ENCODE results near the gene DMKN.

DMKN gene, protein sequence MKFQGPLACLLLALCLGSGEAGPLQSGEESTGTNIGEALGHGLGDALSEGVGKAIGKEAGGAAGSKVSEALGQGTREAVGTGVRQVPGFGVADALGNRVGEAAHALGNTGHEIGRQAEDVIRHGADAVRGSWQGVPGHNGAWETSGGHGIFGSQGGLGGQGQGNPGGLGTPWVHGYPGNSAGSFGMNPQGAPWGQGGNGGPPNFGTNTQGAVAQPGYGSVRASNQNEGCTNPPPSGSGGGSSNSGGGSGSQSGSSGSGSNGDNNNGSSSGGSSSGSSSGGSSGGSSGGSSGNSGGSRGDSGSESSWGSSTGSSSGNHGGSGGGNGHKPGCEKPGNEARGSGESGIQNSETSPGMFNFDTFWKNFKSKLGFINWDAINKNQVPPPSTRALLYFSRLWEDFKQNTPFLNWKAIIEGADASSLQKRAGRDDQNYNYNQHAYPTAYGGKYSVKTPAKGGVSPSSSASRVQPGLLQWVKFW

DNA sequence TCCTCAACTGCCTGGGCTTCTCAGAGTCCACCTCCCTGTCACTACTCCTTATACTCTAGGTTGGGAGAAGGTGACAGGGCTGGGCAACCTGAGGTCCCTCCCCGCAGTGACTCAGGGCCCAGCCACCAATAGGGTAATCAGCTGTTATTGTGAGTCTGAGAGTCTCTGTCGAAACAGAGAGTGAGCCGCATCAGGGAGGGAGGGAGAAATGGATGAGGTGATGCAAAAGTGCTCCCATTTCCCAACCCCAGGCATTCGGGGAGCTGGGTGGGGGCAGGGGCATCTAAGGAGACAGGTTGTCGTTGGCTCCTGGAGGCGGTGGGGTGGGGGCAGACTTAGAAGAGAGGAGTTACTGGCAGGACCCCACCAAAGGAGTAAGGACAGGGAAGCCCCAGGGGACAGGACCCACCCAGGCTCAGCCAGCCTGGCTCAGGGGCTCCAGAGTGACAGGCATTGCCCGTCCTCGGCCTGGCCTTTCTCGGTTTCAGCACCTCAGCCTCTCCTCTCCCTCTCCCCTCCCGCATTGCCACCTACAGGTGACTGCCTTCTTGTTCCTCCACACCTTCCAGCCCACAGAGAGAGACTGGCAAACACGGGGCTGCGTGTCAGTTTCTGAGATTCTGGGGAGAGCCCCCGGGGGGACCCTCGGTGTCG is at the start of gene DMKN:
TSS of gene DMKN (minus strand) at position 22 of the 654 bp plus-strand sequence. CDS start 174 bp downstream, outside the sequence.
- in situ Hi-C loops (cut with MboI; ENCODE audit: low sequenced_read_pairs): no loop called here

GRCh38 chr19:35562776-35563175 is 49.3 kb upstream of the DMKN start:
- in situ Hi-C loops (cut with MboI; ENCODE audit: low sequenced_read_pairs): no loop called here

- in situ Hi-C loops (cut with MboI; ENCODE audit: low sequenced_read_pairs): no loop called here
Measured at GRCh38 chr19:35562336-35562735, 48.9 kb upstream of the DMKN start.

GRCh38 chr19:35561436-35561835 is 48.0 kb upstream of the DMKN start:
- in situ Hi-C loops (cut with MboI; ENCODE audit: low sequenced_read_pairs): no loop called here

- in situ Hi-C loops (cut with MboI; ENCODE audit: low sequenced_read_pairs): no loop called here
Measured at GRCh38 chr19:35560677-35561076, 47.2 kb upstream of the DMKN start.

DNA sequence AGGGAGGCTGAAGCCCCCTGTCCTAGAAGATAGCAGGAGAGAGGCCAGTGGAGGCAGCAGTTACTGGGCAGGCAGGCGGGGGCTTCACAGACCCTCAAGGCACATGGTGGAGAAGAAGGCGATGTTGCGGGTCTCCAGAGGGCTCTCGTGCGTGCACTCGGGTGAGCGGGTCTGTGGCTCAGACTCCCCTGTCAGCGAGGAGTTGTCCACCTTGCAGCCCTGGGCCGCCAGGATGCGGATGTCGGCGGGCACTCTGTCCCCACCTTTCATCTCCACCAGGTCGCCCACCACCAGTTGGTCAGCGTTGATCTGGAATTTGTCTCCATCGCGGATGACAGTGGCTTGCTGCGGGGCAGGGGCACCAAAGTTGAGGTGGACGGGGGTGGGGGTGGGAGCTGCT is 46.8 kb upstream of the DMKN start:
- in situ Hi-C loops (cut with MboI; ENCODE audit: low sequenced_read_pairs): no loop called here

- in situ Hi-C loops (cut with MboI; ENCODE audit: low sequenced_read_pairs): no loop called here
Measured at GRCh38 chr19:35559781-35560180, 46.3 kb upstream of the DMKN start.

DNA sequence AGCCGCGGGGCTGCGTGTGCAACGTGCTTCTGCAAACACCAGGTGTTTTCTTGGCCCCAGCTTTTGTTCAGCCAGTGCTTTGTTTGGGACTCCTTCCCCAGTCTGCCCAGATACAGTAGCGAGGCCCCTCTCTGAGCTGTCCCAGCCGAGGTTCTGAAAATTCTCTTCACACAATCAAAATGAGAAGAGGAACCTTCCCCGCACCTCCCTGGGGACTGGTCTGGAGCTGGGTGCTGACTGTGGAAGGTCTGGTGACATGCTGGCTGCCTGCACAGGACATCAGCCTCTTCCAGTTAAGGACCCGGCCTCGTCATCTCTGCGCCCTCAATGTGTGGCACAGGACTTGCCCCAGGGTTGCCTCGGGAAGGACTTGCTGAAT is 45.8 kb upstream of the DMKN start:
- in situ Hi-C loops (cut with MboI; ENCODE audit: low sequenced_read_pairs): no loop called here

DNA sequence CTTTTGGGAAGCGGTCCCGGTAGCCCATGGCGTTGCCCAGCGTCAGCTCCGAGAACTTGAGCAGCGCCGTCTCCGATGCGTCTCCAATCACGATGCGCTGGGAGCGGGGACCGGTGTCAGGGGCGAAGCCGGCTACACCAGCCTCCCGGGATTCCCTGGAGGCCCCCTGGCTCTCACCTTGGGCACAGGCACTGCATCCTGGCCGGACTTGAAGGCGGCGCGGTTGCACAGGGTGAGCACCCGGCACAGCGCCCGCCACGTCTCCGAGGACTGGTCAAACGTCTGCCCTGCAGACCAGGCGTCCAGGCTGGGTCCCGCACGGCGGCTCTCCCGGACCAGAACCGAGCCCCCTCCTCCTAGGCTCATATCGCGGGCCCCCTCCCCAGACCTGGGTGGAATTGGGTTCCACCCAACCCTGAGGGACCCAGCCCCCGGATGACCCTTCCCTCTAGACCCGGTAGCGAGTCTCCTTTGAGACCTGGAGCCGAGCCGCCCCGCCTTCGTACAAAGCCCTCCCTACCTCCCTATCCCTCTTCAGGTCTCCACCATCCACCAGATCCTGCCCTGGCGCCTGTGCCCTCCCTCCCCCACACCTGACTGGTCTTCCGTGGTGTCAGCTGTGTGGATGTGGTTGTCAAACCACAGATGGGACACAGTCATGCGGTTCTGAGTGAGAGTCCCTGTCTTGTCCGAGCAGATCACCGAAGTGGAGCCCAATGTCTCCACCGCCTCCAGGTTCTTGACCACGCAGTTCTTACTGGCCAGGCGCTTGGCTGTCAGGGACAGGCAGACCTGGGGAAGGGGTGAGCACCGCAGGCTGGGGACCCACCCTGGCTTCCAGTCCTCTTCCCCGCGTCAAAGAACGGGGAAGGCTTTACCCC is 45.2 kb upstream of the DMKN start:
- in situ Hi-C loops (cut with MboI; ENCODE audit: low sequenced_read_pairs): no loop called here

DNA sequence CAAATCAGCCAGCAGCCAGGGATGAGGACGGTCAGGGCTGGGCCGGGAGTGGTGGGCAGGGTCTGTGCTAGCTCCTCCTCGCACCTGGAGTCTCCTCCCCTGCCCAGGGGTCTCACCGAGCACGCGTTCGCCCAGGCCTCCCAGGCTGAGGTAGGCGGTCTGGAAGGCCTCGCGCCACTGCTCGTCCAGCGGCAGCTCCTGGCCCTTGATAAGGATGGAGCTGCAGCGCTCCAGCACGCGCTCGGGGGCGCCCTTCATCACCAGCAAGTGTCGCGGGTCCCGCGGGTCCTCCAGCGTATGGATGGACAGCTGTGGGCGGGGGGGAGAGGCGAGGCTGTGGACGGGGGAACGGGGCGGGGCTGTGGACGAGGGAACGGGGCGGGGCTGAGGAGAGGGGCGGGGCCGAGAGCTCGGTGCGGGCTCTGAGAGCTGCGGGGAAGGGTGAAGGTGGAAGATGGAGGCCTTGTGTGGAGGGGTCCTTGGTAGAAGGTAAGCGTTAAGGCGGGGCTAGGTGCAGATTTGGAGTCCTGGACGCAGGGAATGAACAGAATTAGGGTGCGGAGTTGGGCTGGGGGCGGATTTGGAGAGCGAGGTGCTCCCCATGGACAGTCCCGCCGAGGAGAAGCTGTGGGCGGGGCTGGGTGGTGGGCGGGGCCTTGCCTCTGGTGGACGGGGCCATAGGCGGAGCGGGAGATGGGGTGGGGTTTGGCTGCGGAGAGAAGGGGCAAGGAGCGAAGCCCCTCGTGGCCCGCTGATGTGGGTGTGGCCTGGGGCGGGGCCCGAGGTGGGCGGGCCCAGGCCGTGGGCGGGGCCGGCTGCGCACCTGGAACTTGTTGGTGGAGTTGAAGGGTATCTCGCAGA is 44.3 kb upstream of the DMKN start:
- in situ Hi-C loops (cut with MboI; ENCODE audit: low sequenced_read_pairs): no loop called here

DNA sequence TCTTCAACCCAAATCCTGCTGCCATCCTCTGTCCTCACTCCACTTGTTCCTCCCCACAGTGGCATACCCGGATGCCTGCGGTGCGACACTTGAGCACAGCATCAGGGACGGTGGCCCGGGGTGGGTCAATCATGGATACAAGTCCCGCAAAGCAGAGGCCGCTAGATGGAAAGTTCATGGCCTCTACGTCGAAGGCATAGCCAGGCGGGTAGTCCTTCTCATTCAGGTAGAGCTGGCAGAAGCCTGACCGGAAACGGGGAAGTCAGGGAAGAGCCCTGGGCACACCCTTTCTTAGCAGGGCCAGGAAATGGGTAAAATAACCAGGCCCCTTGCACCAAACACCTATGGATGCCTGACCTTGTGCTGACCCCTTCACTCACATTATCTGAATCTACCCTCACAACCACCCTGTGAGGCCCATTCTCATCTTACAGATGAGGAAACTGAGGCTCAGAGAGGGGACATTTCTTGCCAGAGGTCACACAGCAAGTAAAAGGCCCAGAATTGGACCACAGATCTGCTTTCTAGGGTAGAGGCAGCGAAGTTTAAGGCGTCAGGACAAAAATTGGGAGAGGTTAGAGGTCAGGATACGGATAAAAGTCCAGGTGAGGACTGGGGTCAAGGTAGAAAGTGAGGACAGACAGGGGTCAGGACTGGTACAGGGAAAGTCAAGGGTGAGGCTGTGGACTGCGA is 43.5 kb upstream of the DMKN start:
- in situ Hi-C loops (cut with MboI; ENCODE audit: low sequenced_read_pairs): no loop called here

DNA sequence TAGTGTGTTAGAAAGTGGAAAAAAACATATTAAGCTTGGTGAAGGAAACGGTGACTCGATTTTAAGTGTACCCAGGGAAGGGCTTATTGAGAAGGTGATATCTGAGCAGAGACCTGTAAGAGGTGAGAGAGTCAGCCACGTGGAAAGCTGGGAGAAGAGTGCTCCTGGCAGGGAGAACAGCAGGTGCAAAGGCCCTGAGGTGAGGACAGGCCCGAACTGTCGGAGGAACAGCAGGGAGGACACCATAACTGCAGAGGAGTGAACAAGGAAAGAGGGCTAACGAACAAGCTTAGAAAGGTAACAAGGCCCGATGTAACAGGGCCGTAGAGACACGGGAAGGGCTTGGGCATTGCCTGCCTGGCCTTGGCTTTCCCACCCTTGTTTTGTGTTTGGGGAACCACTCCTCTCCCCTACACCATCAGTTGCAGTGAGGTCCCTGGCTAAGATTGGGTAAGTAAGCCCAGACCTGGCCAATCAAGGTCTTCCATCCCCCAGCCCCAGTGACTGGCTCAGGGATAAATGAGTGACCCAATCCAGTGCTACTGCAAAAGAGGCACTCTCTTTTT is 42.7 kb upstream of the DMKN start:
- in situ Hi-C loops (cut with MboI; ENCODE audit: low sequenced_read_pairs): no loop called here

- in situ Hi-C loops (cut with MboI; ENCODE audit: low sequenced_read_pairs): no loop called here
Measured at GRCh38 chr19:35555301-35556005, 42.0 kb upstream of the DMKN start.

- in situ Hi-C loops (cut with MboI; ENCODE audit: low sequenced_read_pairs): no loop called here
Measured at GRCh38 chr19:35554076-35554475, 40.6 kb upstream of the DMKN start.

DNA sequence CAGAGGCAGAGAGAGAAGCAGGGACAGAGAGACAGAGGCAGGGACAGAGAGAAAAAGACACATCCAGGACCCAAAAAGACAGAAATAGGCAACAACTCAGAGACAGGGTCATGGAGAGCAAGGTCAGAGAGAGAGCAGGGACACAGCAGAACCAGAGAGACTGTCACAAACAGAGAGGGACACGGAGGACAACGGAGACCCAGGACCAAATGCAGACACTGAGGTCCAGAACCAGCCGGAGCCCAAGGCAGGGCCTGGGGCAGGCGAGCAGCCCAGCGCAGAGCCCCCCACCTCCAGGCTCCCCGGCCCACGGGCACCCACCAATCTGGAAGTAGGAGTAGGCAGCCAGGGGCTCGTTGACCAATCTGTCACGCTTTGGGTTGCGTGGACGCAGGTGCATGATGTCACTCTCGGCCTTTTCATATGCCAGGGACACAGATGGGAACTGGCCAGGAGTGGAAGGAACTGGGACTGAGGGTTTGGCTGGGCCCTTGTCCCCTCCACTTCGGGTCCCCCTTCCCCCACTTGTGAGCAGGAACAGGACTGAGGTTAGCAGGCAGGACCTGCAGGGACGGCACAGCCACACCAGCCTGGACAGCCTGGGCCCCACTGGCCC is 40.0 kb upstream of the DMKN start:
- in situ Hi-C loops (cut with MboI; ENCODE audit: low sequenced_read_pairs): no loop called here

GRCh38 chr19:35552534-35553384 is 39.3 kb upstream of the DMKN start:
- in situ Hi-C loops (cut with MboI; ENCODE audit: low sequenced_read_pairs): no loop called here

- in situ Hi-C loops (cut with MboI; ENCODE audit: low sequenced_read_pairs): no loop called here
Measured at GRCh38 chr19:35551091-35551810, 37.8 kb upstream of the DMKN start.

Measured in hTERT RPE-1 (cell line).